LNCaP clone FGC (cell line): ENCODE data around the gene FRZB.

Source experiments
- DNase-seq: peaks from one replicate; pipeline ENCODE4 v3.0.0-alpha.2; 2011; ENCODE audit warnings: low read depth
- H3K4me3 ChIP-seq: 2 replicates; pipeline ENCODE4 v1.5.1; 2011; ENCODE audit warnings: mild to moderate bottlenecking, low read depth, low read length, control low read depth
- CTCF ChIP-seq: IDR thresholded peaks from 2 replicates; pipeline ENCODE4 v1.5.1; 2012; ENCODE audit warnings: mild to moderate bottlenecking; ENCODE audit not compliant: control insufficient read depth, insufficient read depth; ENCODE audit errors: extremely low read depth

Gene FRZB

DNA sequence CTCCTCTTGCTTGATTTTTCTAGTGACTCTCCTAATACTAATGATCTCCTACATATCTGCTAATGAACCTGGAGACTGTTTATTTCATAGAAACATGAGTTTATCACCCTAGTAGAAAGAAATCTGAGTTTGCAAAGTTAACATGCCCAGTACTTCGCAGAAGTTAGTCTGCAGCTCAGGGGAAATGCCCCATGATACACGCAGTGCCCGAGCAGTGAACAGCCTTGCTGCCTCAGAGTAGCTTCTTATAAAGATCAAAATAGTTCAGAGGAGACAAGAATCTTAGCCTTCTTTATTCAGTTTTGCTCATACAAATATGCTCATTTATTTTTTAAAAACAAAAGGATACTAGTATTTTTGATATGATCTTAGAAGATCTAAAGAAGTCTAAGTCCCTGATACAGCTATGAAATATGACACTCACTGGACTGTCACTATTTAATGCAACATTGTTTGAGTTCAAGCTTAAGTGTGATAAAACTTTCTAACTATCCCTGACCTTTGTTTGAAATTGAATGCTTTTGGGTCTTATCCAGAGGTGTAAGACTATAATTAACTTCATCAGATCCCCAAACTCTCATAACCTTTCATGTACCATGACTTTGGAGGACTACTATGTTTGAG lies 20.5 kb downstream of the FRZB start:
- H3K4me3 ChIP-seq: no peak overlapping the region
- DNase-seq: no peak
- no peak for TF ChIP-seq CTCF

- no peak for DNase-seq
- H3K4me3 ChIP-seq: no peak overlapping the region
- no peak for TF ChIP-seq CTCF
Observed at GRCh38 chr2:182836451-182836850, 30.0 kb downstream of the FRZB start.

- H3K4me3 ChIP-seq: no peak overlapping the region
- no peak for DNase-seq
- no peak for TF ChIP-seq CTCF
Observed at GRCh38 chr2:182834293-182834692, 32.1 kb downstream of the FRZB start.

GRCh38 chr2:182833084-182833854 lies 33.2 kb downstream of the FRZB start:
- DNase-seq: no peak
- TF ChIP-seq CTCF: no peak
- no peak overlapping the region for H3K4me3 ChIP-seq

DNA sequence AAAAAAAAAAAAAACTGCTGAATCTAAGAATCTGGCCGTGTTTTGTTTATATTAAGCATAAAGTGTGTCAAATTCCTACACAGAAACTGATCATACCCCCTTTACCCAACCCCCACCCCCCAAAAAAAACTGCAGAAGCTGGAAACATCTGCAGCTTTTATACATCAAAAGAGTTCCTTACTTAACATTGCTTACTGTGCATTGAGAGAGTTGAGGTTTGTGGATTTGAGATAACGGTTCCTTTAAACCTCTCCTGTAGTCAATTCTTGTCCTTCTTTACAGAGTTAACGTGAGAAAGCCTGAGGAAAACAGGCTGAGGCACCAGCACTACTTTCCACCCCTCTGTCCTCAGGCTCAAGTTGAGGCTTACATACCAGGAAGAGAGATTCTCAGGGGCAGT lies 34.5 kb downstream of the FRZB start:
- DNase-seq: no peak
- no peak overlapping the region for H3K4me3 ChIP-seq
- TF ChIP-seq CTCF: no peak

DNA sequence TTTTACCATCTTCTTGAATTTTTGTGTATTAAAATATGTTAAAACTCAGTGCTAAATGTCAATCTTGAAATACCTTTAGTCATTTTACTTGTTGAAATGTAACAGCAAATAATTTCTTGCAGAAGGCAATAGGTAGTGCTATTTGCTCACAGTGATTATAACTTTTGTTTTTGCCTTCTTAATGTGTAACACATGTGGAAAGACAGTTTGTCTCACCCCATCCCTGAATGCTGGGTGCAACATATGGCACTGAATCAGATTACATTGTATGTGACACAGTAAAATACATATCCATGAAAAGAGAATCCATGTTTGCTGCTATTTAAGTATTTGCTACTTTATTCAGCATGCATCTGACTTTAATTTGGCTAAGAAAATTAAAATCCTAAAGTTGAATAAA lies 35.3 kb downstream of the FRZB start:
- TF ChIP-seq CTCF: no peak
- no peak overlapping the region for H3K4me3 ChIP-seq
- no peak for DNase-seq
